Measurements from ENCODE around the gene SCAF1.

Gene SCAF1

GRCh38 chr19:49641688-49642491 lies at the start of gene SCAF1:
SCAF1 (plus strand) TSS chr19:49642209; CDS start chr19:49645027, 2,818 bp downstream.
- DNase-seq: peak; percentile 100

- peak; percentile 31 for DNase-seq
These were observed 49.4 kb upstream of the SCAF1 start for GRCh38 chr19:49592486-49593232.

GRCh38 chr19:49593233-49594113 lies 48.5 kb upstream of the SCAF1 start:
- peak; percentile 88 for DNase-seq

- DNase-seq: no peak
These were observed 47.6 kb upstream of the SCAF1 start for GRCh38 chr19:49594157-49594992.

GRCh38 chr19:49594993-49595818 lies 46.8 kb upstream of the SCAF1 start:
- DNase-seq: no peak

GRCh38 chr19:49595819-49596404 lies 46.1 kb upstream of the SCAF1 start:
- no peak for DNase-seq

GRCh38 chr19:49596407-49596806 lies 45.6 kb upstream of the SCAF1 start:
- no peak for DNase-seq

GRCh38 chr19:49596954-49597702 lies 44.9 kb upstream of the SCAF1 start:
- DNase-seq: no peak

- no peak for DNase-seq
These were observed 44.4 kb upstream of the SCAF1 start for GRCh38 chr19:49597703-49597974.

GRCh38 chr19:49599378-49600295 lies 42.4 kb upstream of the SCAF1 start:
- no peak for DNase-seq

GRCh38 chr19:49601482-49602038 lies 40.4 kb upstream of the SCAF1 start:
- DNase-seq: no peak

GRCh38 chr19:49602806-49603205 lies 39.2 kb upstream of the SCAF1 start:
- no peak for DNase-seq

- DNase-seq: no peak
These were observed 36.4 kb upstream of the SCAF1 start for GRCh38 chr19:49605605-49606004.

GRCh38 chr19:49609499-49610092 lies 32.4 kb upstream of the SCAF1 start:
- no peak for DNase-seq

GRCh38 chr19:49613374-49613773 lies 28.6 kb upstream of the SCAF1 start:
- DNase-seq: no peak

GRCh38 chr19:49614096-49614833 lies 27.7 kb upstream of the SCAF1 start:
- no peak for DNase-seq

- no peak for DNase-seq
These were observed 26.1 kb upstream of the SCAF1 start for GRCh38 chr19:49615861-49616260.

GRCh38 chr19:49616532-49616931 lies 25.5 kb upstream of the SCAF1 start:
- no peak for DNase-seq
